Amniotic stem cell (primary cell): ENCODE data around the gene SCD5.
A peak's percentile ranks its signal among the peaks of the same experiment; 100 is the strongest.

ENCODE experiments used
- DNase-seq: peaks from one replicate; lab custom pipeline; 2025; lab: John Stamatoyannopoulos, UW

SCD5 gene

DNA sequence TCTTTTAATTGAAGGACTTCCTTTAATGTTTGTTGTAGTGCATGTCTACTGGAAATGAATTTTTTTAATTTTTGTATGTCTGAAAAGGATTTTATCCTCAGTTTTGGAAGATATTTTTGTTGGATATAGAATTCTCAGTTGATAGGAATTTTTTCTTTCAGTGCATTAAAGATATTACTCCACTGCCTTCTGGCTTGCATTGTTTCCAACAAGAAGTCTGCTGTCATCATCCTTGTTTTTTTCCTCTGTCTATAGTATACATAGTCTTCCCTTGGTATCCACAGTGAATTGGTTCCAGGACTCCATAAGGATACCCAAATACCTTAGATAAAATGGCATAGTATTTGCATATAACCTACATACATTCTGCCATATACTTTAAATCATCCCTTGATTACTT lies 33.5 kb downstream of the SCD5 start:
- no peak for DNase-seq

DNA sequence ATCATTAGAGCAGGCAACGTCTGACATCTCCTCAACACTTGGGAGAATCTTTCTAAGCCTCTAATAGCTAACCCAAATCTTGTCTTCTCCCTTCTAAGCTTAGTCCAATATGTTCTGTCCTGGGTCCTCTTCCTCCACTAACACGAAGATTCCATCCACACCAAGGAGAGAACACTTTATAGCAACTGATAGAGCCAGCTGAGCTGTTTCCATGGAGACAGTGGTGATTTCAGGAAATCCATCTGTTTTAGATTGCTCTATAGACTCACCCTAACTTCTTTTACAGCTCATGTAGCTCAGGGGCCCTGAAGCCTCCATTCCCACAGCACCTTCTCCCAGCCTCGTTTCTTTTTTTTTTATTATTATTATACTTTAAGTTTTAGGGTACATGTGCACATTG lies 37.4 kb downstream of the SCD5 start:
- DNase-seq, result no peak

DNA sequence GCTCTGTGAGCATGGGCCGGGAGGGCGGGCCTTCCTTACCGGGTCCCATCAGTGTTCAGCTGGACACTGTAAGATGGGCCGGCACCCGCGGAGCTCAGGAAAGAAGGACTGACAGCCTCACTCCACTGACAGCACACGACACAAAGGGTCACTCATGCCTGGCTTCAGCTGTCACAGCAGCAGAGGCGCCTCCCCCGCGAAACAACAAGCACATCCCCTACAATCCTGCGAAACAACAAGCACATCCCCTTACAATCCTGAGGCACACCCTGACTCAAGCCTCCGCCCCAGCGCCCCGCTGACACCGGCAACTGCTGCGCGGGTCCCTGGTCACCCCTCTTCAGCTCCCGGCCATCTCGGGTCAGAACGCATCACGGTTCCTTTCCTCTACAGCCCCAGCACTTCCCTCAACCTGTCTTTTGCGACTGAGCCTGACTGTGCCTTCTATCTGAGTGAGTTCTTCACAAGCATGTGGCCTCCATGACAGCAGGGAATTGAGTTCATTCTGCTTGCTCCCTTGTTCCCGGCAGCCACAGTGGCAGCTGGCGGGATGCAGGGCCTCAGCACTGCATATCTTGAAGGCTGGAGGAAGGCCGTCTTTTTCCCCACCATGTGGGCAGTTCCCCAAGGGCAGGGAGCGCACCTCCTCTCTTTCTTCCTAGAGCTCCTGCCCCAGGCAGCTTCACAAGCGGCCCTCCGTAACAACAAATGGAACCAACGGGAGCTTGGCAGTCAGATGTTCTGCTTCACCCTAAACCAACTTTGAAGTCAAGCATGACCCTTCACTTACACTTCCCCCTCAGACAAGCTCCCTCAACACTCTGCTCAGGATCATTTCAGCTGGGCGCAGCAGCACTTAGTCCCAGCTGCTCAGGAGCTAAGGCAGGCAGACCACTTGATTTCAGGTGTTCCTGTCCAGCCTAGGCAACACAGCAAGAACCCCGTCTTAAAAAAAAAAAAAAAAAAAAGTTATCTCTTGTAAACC lies 39.6 kb downstream of the SCD5 start:
- no peak for DNase-seq

DNA sequence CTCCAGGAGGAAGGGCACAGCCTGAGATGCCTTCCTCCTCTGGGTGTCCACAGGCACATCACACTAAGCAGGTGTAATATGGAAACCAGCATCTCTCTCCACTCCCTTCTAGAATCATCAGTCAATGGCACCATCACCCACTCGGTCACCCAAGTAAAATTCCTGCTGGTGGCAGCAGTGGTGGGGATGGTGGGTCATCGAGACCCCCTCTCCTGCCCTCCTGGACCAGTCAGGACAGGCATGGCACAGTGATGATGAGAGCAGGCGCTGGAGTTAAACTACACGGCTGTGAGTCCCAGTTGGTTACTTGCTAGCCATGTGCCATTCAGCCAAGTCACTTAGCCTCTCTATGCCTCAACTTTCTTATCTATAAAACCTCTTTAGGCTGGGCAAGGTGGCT lies 42.5 kb downstream of the SCD5 start:
- DNase-seq, result no peak

DNA sequence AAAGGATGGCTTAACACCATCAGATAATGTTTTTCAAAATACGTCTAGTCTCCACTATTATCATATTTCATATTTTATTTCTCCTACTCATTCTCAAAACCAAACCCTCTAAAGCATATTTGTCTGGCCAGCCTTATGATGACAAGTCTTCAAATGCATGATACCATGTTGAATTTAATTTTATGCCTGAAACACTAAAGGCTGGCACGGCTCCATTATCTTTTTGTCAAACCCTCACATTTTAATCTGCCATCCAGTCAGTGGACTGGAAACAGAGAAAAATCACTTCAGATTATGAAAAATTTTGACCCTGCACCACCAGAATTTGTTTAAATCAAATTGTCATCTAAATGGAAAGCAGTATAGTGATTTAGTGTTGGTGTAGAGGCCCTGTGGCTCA lies 42.9 kb downstream of the SCD5 start:
- no peak for DNase-seq

DNA sequence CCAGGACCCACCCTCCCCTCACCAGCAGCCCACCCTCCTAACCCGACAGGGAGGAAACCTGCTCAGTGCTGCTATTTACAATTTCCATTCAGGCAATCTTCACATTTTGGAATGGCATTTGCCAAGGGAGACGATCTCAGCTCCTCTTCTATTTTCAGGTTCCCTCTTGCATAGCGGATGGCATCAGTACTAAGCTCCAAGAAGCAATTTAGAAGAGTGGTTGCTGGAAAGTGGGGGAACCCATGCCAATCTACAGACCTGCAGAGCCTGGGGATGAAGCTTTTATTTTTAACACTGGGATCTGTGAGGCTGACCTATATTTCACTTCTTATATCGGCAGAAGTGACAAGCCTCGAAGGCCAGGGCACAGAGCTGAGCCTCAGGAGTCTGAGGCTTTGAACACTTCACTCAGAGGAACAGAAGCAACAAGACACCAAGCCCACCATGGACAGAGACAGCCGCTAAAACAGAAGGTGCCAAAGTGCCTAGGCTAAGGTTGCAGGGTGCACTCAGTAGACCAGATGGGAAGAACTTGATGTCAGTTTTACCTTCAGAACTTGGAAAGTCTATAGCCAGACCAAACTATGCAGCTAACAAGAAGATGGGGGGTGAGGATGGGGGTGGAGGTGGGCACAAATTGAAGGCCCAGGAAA lies 44.0 kb downstream of the SCD5 start:
- no peak for DNase-seq

DNA sequence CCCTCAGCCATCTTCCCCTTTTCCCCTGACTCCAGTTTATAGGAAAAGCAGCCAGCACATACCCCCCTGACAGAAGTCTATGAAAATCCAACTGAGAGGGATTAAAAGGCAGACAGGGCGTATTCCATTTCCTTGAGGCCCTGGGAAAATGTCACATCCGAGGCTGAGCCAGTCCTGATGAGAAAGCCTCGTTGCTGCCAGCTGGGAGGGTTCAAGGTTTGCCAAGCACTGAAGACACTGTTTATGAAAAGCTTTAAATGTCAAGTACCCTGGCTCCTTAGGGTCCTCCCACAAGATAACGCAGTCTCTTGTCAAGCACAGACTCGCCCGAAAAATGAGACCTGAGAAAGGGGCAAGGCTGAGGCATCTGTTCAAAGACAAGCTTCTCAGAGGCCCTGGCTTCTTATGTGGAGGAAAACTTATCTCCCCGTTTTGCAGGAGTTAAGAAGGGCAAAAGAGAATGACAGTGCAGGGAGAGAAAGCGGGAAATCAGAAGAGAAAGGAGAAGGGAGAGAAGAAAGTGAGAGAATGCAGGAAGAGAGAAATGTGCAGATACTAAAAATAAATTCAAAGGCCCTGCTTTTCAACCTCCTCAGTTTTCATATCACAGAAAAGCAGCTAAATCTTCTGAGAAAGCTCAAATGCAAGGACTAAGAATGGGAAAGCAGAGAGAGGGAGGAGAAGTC lies 44.7 kb downstream of the SCD5 start:
- no peak for DNase-seq

DNA sequence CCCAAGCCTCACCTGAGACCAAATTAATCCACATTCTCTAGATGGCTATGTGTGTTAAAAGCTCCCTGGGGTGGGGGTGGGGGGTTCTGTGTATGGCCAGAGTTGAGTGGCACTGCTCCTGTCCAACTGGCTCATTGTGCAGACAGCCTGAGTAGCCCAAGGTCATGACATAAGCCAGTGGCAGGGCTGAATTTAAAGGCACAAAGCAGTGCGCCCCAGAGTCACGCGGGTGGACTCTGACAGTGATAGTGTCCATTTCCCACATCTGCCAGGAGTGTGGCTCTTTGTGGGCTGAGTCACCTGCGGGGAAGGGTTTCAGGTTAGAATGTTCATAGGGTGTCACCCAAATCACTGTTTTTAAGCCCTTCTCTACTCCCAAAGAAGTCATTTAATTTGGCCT lies 45.4 kb downstream of the SCD5 start:
- no peak for DNase-seq

DNA sequence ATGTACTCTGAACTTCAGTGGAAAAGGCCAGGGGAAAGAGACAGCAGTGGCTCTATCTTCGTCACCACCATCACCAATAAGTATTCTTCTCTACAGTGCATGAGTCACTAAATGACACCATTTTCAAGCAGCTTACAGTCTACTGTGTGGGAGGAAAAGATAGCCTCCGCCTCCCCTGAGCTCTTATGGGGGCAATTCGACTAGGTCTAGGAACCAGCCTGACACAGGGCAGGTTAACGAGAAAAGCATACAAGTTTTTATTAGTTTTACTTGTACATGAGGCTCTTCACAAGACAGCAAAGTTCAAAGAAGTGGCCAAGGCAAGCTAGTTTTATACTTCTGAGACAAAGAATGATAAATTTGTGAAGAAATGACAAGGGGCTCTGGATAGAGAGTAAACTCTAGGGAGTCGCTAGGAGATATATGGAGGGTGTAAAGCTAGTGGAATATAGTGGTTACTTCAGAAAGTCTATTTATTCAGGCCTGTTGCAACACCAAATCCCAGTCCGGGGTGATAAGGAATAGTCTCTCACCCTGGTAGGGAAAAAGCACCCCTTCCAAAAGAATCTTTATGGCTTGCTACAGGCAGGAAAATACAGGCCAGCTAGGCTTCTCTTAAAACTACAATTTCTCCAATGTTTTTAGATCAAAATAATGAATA lies 49.7 kb downstream of the SCD5 start:
- no peak for DNase-seq

DNA sequence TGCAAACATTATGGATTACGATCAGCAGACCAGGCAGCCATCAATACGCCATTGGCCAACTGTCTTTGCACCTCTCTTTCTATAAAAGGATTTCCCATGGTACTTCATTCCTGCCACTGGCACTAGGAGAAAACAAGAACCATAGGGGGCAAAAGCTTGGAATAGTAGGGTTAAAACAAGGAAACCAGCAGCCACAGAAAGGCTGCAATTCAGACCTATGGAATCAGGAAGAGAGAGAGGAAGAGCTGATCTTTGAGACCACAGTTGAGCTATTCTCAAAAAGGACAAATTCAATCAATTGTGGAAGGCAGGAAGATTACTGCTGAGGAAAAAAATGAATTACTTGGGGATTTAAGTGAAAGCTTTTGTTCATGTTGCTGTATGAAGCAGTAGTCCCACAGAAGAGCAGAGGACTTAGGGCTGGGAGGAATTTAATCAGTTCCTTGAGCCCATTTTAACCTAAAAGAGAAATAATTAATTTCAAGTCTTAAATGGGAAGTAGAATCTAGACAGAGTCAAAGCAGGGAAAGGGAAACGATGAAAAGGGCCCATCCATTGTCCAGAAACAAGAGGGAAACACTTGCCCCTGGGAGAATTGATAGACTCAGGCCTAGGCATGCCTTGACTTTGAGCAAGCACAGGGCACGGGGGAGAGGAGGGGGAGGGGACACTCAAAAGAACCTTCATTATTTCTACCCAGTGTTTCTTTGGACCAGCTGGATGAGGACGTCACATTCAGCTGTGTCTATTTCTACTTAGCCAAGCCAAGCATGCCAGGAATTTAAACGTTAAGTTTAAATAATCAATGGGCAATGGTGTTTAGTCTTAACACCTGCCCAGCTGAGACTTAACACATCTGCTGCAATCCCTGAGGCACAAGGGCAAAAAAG lies 50.7 kb downstream of the SCD5 start:
- DNase-seq, result no peak

DNA sequence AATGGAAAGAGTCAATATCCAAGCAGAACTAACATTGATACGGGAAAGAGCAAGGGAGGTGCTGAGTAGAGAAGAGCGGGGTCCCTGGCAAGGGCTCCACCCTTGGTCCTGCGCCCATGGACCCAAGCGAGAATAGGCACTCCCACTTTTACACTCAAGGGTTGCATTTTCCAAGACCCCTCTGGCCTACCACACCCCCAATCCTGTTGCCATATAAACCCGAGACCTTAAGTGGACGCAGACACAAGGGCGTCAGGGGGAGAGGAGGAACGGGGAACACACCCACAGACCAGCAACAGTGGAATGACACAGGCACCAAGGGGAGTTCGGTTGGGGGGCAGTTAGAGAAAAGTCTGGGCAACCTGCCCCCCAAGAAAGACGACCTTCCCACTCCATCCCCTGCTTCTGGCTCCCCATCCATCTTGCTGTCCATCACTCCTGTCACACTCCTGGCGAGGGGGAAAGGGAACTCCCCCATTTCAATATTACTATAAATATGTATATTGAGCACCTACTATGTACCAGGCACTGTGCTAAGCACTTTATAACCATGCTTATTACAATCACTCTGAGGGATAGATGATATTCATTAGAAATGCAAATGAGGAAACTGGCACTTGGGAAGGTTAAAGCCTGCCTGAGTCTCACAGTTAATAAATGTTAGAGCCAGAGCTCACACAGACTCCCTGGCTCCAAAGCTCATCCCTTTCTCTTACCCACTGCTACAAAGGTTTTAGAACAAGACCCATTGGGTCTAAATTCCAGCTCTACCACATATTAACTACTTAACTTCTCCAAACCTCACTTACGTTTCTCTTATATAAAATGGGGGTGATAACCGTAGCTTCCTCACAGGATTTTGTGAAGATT lies 51.7 kb downstream of the SCD5 start:
- DNase-seq, result no peak

DNA sequence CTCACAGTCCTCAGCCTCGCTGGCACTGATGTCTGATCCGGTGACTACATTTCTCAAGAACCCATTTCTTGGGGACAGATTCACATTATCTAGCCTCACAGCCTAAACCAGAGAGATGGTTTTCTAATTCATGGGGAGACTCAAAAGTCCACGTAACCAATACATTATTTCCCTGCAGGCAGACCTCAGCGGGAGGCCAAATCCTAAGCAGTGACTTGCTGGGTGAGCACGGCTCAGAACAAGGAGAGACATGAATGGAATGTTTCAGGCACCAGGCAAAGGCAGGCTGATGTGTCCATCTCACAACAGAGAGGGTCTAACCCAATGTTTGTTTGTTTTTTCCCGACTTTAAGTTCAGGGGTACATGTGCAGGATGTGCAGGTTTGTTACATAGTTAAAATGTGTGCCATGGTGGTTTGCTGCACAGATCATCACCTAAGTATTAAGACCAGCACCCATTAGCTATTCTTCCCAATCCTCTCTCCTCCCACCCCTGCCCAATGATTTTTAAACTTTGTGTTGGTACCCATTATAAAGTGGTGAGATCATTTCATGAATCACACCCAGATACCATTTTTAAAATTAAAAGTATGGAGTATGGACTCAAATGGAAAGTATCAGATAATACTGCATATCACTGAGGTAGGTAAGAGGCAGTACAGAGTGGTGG lies 53.3 kb downstream of the SCD5 start:
- DNase-seq, result peak; percentile 62

DNA sequence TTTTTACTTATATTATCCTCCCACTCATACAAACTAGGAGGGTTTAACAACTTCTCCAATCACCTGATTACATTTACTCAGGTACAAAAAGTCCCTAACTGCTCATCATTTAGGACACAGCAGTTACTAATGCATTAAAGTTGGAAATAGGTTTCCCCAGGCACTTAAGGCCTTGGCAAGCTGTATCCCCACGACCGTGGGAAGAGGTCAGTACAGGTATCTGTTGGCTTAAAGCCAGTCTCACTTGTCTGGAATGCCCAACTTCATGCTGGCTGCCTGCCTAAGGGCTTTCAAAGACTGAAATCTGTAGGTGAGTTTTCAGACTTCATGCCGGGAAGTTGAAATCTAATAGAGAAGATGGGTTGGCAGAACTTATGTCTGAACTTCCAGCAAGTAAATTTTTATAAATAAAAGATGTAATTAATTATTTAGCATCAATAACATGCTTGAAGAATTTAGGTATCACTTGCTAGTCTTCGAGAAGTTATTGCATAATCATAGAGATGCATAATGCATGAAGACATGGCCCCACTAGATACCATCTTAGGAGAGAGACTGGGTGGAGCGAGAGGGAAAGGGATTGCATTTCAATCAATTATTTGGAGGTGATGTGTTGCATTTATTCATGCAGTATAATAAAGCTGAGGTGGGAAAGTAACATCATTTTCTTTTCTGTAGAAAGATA lies 54.2 kb downstream of the SCD5 start:
- DNase-seq, result no peak

DNA sequence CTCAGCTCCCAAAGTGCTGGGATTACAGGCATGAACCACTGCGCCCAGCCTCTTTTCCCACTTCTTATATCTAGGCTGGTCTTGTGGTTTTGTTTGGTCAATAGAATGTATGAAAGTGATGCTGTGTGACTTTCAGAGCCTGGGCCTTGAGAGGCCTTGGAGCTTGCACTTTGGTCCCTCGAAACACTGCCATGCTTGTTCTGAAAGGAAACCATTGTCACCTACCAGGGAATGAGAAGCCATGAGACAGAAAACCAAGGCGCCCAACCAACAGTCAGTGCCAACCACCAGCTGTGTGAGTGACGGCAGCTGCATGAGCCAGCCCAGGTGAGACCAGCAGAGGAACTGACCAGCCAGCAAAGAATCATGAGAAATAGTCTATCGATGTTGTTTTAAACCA lies 57.4 kb downstream of the SCD5 start:
- no peak for DNase-seq

DNA sequence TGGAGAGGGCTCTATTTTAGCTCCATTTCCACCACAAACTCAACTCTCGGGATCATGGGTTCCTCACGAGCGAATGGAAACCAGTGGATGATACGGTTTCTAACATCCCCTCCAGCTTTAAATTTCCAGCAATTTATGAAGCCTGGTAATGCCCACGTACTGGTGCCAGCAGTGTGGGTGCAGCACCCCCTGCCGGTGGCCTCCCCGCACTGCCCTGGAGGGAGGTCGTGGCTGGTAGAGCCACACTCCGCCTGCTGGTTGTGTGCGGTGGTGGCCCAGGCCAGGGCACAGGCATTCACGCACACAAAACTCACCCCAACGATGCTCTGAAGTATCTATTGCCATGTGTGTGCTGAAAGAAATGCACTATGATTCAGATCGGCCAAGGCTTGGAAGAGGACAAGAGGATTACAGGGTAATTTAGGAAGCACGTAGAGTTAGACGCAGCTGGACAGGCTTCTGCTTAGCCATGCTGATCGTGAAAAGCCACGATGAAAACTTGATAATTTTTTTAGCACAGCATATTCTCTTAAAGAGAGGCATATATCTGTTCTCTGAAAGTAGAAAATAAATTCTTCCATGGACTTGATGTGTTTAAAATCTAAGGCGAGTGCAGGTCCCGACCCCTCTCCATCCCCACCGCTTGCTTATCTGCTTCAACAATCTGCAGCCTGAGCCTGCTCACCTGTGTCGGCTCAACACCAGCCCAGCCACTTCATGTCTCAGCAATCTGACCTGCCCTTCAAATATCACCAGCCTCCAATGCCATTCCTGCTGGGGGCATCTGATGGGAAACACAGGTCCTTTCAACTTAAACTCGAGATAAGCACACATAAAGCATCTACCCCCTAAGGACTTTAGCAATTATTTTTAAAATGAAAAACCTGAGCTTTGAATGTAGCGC lies 59.1 kb downstream of the SCD5 start:
- no peak for DNase-seq

DNA sequence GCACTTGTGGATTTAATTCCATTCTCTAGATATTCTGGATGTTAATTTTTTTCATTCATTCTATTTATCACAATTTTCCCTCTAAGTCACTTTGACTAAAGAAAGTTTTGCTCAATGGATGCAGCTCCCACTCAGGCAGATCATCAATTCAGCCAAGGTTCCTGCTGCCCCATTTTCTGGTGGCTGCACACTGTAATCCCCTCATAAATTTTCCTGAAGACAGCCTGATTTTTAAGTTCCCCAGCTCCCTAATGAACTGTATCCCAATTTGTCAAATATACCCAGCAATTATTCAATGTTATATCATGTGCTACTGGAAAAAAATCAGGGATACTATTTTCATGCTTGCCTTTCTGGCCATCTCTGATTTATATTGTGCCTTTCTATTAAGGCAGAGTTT lies 61.2 kb downstream of the SCD5 start:
- no peak for DNase-seq

DNA sequence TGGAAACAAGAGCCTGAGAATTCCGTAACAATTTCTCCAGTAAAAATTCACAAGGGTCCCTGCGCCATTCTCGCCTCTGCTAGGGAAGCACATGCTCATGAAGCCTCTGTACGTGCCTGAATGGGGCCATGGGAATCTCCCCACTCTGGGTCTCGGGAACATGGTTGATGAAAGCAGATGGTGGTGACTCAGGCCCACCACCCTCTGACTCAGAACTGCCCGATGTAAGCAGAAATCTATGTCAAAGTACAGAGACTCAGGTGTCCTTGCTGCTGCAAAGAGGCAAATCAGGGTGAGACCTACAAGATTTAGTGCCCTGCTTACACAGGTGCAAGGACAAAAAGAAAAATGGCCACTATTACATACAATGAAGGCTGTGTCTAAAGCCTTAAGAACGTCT lies 65.0 kb downstream of the SCD5 start:
- no peak for DNase-seq

DNA sequence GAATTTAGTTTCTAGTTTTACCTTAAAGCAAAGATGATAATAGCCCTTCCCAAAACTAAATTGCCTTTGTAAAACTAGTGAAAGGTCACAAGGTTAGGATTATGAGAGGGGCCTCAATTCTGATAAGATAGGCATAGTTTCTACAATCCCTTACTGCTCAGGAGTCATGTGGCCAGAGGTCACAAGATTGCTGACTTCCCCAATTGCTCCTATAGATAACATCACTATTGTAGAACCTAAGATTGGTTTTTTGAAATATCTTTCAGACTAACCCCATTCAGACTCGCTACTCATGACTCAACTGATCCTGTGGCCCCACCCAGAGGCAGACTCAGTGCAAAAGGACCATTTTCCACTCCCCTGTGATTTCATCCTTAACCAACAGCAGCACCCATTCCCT lies 70.3 kb downstream of the SCD5 start:
- no peak for DNase-seq
